GM12892 (cell line): ENCODE results near the gene COLGALT1.

Source experiments
- DNase-seq: peaks from one replicate; pipeline ENCODE4 v3.0.0; 2011; ENCODE audit not compliant: insufficient read length
- FAIRE-seq: peaks from 2 replicates; lab custom pipeline; 2011; peaks lifted over from hg19 to GRCh38; lab: Jason Lieb, UNC
- POLR2A ChIP-seq: IDR thresholded peaks from 2 replicates; pipeline ENCODE4 v1.6.1; 2011; ENCODE audit warnings: low read depth, low read length, control low read depth
- POLR2AphosphoS5 ChIP-seq: IDR thresholded peaks from 2 replicates; pipeline ENCODE4 v1.6.1; 2011; ENCODE audit warnings: low read depth, low read length, control low read depth
- TAF1 ChIP-seq: IDR thresholded peaks from 2 replicates; pipeline ENCODE4 v1.6.1; 2011; ENCODE audit warnings: low read depth, mild to moderate bottlenecking, control low read depth, low read length, borderline replicate concordance

The COLGALT1 gene

DNA sequence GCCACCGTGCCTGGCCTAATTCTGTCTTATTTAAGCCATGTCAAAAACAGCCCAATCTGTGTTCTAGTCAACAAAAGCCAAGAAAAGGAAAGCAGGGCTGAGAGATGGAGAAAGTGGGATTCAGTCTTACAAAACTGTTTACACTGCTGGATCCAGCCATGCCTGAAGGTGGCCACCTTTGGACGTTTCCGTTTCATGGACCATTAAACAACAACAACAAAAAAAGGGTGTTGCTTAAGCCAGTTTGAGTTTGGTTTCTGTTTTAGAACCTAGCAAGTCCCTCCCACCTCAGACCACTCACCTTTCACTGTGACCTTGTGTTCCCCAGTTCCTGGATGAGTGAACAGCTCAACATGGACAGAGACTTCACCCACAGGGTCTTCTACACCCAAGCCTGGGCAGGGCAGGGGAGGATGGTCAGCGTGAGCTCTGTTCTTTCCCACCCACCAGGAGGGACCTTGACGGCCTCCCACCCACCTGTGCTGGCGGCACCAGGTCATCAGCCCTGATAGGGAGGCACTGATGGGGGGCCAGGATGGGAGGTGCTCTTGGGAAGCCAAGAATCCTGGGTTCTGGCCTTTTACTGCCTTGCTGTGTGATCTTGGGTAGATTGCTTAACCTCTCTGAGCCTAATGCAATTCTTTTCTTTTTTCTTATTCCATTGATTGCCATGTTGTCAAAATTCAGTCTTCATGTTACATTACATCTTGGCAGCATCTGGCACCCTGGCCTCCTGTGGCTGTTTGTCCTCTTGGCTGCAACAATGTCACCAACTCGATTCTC, 56.2 kb downstream of the COLGALT1 start:
- DNase-seq (no peak), FAIRE-seq (no peak)
- TF ChIP-seq POLR2AphosphoS5 (no peak), POLR2A (no peak), TAF1 (no peak)

DNA sequence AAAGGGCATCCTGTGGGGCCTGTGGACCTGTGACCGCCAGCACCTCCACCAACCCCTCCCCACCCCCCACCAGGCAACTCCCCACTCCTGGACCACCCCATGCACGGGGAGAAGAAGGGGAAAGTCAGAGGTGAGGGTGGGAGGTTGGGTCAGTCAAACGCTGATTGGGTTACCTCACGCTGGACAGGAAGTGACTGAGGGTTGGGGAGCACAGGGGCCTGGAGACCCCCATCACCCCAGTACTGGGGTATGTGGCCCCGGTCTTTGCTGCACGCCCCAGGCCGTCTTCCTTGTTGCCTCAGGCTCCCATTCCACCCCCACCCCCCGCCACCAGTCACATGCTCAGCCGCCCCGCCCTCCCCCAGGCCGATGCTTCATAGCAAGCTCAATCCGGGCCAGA, 59.0 kb downstream of the COLGALT1 start:
- TF ChIP-seq TAF1 = no peak
- no peak for TF ChIP-seq POLR2AphosphoS5
- no peak for TF ChIP-seq POLR2A
- FAIRE-seq (no peak), DNase-seq (no peak)

DNA sequence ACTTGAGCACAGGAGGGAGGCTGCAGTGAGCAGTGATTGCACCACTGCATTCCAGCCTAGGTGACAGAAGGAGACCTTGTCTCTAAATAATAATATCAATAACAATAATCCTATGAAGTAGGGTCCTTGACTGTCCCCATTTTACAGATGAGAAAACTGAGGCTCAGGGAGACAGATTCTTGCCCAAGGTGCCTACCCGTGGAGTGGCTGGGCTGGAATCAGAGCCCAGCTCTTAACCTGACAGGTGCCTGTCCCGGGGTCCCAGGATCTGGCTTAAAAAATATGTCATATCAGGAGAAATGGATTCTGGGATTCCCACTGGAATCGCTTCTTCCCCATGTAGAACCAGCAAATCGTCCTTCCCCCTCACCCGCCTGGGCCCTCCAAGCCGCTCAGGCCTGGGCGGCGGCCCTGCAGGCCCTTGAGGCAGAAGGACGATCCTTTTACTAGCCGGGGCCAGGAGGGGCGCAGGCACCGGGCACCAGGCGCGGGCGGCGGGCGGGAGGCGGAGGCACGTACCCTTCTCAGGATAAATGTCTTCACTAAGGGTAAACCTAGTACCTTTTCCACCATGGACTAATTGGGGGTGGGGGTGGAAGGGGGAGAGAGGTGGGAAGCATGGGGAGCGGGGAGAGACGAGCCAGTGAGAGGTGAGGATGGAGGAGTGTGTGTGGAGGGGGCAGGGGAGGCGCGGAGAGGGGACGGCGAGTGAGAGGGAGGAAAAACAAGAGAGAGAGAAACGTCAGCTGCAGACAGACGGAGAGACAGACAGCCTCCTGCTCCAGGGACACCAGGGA, 60.6 kb downstream of the COLGALT1 start:
- FAIRE-seq (no peak), DNase-seq (no peak)
- TF ChIP-seq POLR2AphosphoS5 (no peak), TAF1 (no peak), POLR2A (no peak)

DNA sequence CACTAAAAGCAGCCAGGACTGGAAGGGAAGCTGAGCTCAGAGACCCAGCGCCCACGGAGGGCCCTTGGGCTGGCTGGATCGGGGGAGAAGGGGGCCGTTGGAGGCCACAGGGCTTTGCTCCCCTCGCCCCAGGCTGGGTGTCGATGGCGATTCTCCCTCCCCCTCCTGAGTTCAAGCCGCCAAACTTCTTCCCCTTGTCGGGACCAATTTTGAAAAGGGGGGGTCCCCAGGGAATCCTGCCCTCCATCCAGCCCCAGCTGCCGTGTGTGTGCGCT, 61.2 kb downstream of the COLGALT1 start:
- no peak for DNase-seq
- FAIRE-seq = no peak
- TF ChIP-seq TAF1 (no peak), POLR2A (no peak), POLR2AphosphoS5 (no peak)

DNA sequence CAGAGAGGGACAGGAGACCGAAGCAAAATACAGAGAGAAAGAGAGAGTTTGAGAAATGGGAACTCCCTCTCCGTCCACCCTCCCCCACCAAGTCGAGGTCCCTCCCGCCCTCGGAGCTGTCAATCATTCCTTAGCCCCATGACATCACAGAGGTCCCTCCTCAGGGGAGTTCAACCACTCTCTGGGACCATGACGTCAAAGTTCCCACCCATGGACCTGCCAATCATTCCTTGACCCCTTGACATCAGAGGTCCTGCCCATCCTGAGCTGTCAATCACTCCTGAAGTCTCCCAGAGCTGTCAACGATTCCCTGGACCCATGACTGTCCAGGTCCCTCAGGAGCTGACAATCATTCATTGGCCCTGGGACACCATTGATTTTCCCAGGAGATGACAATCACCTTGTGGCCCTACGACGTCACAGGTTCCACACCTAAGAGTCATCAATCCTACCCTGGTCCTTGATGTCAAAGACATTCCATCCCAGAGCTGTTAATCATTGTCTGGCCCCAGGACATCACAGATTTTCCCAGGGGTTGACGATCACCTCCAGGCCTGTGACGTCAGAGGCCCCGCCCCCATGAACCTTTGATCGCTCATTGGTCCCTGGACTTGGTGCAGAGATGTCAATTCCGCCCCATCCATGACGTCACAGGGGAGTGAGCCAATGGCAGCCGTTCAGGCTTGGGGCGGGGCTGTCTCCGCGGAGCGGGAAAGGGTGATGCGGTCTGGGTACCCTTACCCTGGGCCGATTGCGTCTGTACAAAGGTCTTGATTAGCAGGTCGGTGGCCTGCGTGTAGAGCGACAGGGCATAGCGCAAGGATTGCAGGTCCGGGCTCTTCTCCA, 61.7 kb downstream of the COLGALT1 start:
- no peak for DNase-seq
- TF ChIP-seq TAF1 = no peak
- FAIRE-seq = no peak

DNA sequence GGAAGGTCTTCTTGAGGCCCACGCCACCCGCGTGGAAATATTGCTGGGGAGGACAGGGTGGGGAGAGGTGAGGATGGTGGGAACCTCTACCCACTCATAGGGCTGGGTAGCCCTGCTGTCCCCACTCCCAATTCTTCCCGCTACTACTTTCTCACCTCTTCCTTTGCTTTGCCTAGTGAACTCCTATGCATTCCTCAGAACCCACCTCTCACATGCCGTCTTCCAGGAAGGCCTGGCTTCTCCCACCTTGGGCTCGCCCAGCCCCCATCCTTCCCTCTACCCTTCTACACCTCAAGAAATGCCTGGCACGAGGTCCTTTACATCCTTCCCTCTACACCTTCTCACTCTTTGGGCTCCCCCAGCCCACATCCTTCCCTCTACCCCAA, 62.4 kb downstream of the COLGALT1 start:
- FAIRE-seq (no peak), DNase-seq (no peak)
- TF ChIP-seq TAF1 (no peak), POLR2AphosphoS5 (no peak), POLR2A (no peak)

DNA sequence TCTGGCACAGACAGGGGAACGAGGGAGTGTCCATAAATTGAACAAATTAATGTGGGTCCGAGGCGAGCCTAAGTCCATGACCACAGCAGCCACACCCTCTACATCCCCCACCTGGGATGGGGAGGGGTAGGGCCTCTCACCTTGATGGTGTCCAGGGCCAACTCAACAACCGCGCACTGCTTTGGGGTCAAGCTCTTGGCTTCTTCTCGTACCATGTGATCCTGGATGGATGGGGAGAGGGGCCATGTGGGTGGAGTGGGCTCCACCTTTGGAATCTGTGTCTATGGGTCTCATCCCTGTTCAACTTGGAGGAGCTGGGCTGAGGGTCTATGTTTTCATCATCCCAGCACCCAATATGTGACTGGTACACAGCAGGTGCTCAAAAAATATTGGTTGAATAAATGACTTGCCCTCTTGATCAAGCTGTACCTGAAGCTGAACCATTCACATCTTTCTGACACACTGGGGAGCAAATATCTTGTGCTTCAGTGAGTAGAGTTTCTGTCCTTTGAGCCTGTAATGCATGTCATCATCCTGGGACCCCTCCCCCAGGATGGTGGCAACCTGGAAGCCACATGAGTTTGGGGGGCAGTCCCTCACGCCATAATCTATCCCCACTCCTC, 62.9 kb downstream of the COLGALT1 start:
- FAIRE-seq (no peak), DNase-seq (no peak)
- TF ChIP-seq POLR2A (no peak), TAF1 (no peak), POLR2AphosphoS5 (no peak)

DNA sequence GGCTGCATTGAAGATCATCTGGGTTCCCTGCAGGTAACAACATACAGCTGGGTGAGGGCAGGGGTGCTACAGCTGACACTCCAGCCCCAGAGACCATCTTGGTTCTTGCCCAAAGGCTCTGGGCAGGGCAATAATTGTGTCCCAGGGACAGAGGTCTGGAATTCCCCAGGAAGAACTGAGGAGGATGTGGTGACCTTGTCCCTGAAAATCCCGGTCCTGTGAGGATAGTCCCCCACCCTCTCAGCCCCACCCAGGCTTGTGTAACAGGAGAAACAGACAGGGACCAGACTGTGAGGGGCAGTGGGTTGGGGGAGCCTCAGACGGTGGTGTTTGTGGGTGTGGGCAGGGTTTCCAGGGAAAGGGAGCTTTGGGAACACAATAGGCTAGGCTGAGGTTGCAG, 63.5 kb downstream of the COLGALT1 start:
- TF ChIP-seq TAF1 (no peak), POLR2A (no peak), POLR2AphosphoS5 (no peak)
- FAIRE-seq (no peak), DNase-seq (no peak)

DNA sequence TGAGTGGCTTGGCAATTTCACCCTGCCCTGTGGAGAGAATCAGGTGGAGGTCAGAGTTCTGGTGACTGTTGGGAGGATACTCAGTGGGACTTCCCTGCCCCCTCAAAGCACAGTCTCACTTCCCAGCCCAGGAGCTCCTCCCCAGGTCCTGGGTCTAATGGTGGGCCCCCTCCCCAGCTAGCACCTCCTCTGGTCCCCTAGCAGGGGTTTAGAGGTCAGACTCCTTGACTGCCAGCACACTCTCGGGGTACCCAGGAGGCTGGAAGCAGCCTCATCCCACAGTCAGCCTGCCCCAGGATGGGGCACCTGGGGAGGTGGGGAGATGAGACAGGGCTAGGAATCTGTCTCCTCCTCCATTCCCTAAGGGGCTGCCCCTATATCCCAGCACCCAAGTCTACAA, 65.2 kb downstream of the COLGALT1 start:
- TF ChIP-seq POLR2AphosphoS5 = no peak
- TF ChIP-seq TAF1 = no peak
- TF ChIP-seq POLR2A = no peak
- FAIRE-seq (no peak), DNase-seq (no peak)

DNA sequence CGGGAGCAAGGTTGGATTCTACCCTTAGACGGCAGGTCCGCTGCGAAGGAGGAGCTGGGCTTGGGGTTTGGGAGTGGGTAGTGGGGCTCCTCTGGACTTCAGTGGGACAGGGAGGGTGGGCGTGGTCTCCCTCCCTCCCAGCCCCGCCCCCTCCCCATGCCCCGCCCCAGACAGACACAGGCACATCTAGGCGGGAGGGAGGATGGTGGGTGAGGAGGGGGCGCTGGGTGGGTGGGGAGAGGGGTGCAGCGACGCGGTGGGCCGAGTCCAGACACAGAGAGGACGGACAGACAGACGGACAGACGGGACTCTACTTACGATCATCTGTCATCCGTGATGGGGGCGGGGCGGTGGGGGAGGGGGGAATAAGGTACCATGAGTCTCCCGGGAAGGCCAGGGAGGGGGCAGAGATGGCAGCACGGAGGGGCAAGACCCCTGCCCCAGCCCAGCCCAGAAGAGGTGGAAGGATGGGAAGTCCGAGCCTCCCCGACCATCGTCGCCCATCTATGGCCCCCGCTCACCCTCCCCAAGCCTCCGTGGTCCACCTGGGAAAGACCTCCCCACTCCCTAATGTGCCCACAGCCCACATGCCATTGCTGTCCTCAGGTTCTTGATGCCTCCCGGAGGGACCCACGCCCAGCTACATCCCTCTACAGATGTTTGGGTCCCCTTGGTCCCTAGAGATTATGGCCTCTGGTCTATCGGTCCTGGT, 67.9 kb downstream of the COLGALT1 start:
- DNase-seq (no peak), FAIRE-seq (no peak)
- TF ChIP-seq POLR2A (no peak), POLR2AphosphoS5 (no peak), TAF1 (no peak)

GRCh38 chr19:17624314-17624991, 69.0 kb downstream of the COLGALT1 start:
- FAIRE-seq (no peak), DNase-seq (no peak)
- TF ChIP-seq POLR2A (no peak), TAF1 (no peak), POLR2AphosphoS5 (no peak)

GRCh38 chr19:17625043-17625442, 69.6 kb downstream of the COLGALT1 start:
- DNase-seq = no peak
- no peak for TF ChIP-seq TAF1
- TF ChIP-seq POLR2AphosphoS5 = no peak
- no peak for TF ChIP-seq POLR2A
- FAIRE-seq = no peak
